GF-D8 (cell line): ENCODE results near the gene HMOX2.

Experiments
- DNase-seq: peaks from one replicate; lab custom pipeline; 2025; lab: John Stamatoyannopoulos, UW

Gene HMOX2

GRCh38 chr16:4465977-4466779 is 10.0 kb upstream of the HMOX2 start:
- no peak for DNase-seq

GRCh38 chr16:4467916-4468315 is 8.3 kb upstream of the HMOX2 start:
- no peak for DNase-seq

- DNase-seq = no peak
These were observed 7.2 kb upstream of the HMOX2 start for GRCh38 chr16:4468972-4469371.

GRCh38 chr16:4471869-4472268 is 4.3 kb upstream of the HMOX2 start:
- no peak for DNase-seq

GRCh38 chr16:4472880-4473279 is 3.3 kb upstream of the HMOX2 start:
- no peak for DNase-seq

GRCh38 chr16:4474192-4474961 is 1.8 kb upstream of the HMOX2 start, which contains the start of gene NMRAL1:
TSS of gene NMRAL1 (minus strand) at chr16:4474625. CDS start at chr16:4474132, 493 bp downstream.
- peak; percentile 91 for DNase-seq

GRCh38 chr16:4477966-4478365 is 1.8 kb downstream of the HMOX2 start:
- DNase-seq = no peak

- no peak for DNase-seq
These were observed 5.3 kb downstream of the HMOX2 start for GRCh38 chr16:4481526-4481925.

- no peak for DNase-seq
These were observed 5.8 kb downstream of the HMOX2 start for GRCh38 chr16:4481963-4482362.

- DNase-seq = no peak
These were observed 10.1 kb downstream of the HMOX2 start for GRCh38 chr16:4486126-4486893.

GRCh38 chr16:4487955-4488498 is 11.8 kb downstream of the HMOX2 start:
- no peak for DNase-seq

GRCh38 chr16:4488499-4488967 is 12.3 kb downstream of the HMOX2 start:
- DNase-seq = no peak

GRCh38 chr16:4489030-4489429 is 12.8 kb downstream of the HMOX2 start:
- no peak for DNase-seq

- DNase-seq = no peak
These were observed 15.7 kb downstream of the HMOX2 start for GRCh38 chr16:4491898-4492297.

GRCh38 chr16:4494746-4495490 is 18.7 kb downstream of the HMOX2 start:
- no peak for DNase-seq

- no peak for DNase-seq
These were observed 19.6 kb downstream of the HMOX2 start for GRCh38 chr16:4495766-4496165.

- DNase-seq = no peak
These were observed 20.1 kb downstream of the HMOX2 start for GRCh38 chr16:4496305-4496704.

GRCh38 chr16:4498546-4499195 is 22.5 kb downstream of the HMOX2 start:
- DNase-seq = no peak

GRCh38 chr16:4499196-4499555 is 23.0 kb downstream of the HMOX2 start:
- DNase-seq = no peak

- DNase-seq = no peak
These were observed 24.1 kb downstream of the HMOX2 start for GRCh38 chr16:4500272-4500671.

GRCh38 chr16:4501071-4501478 is 24.9 kb downstream of the HMOX2 start:
- no peak for DNase-seq
